ENCODE data around the gene NVL.
A peak's percentile ranks its signal among the peaks of the same experiment; 100 is the strongest.

NVL gene

GRCh38 chr1:224219612-224220059, 110.3 kb downstream of the NVL start:
- peaks cover 18% of the 10 kb centered on the region for H3K4me1 ChIP-seq (ENCODE audit: control insufficient read depth, insufficient read depth, low read length)
- no peak for TF ChIP-seq GLIS2 (tag by site-specific recombination; IDR thresholded peaks at IDR 0.05)
- no peak for TF ChIP-seq ZNF132 (tag by site-specific recombination; IDR thresholded peaks at IDR 0.05; ENCODE audit: borderline replicate concordance)
- 0 out of 2 replicates have a peak, but pooled peaks have one; percentile 7 for TF ChIP-seq ZNF624 (tag by site-specific recombination; IDR thresholded peaks at IDR 0.05)
- TF ChIP-seq WT1 (tag by site-specific recombination; IDR thresholded peaks at IDR 0.05) = no peak
- TF ChIP-seq ZNF521 (tag by site-specific recombination; IDR thresholded peaks at IDR 0.05) = no peak
- TF ChIP-seq ZNF645 (tag by site-specific recombination; IDR thresholded peaks at IDR 0.05) = no peak
- TF ChIP-seq RBAK (tag by site-specific recombination; IDR thresholded peaks at IDR 0.05) = no peak
- TF ChIP-seq GLI2 (tag by site-specific recombination; IDR thresholded peaks at IDR 0.05; ENCODE audit: borderline replicate concordance, low read depth) = no peak
- TF ChIP-seq ZBTB49 (tag by site-specific recombination; IDR thresholded peaks at IDR 0.05; ENCODE audit: low read depth) = no peak
- TF ChIP-seq ZNF335 (tag by site-specific recombination; conservative IDR thresholded peaks at IDR 0.05) = 0 out of 2 replicates have a peak, but pooled peaks have one; percentile 0
- 0 out of 2 replicates have a peak, but pooled peaks have one; percentile 7 for TF ChIP-seq ZNF366 (tag by site-specific recombination; conservative IDR thresholded peaks at IDR 0.05)
- no peak for TF ChIP-seq BCL11A (tag by site-specific recombination; IDR thresholded peaks at IDR 0.05; ENCODE audit: low read depth)
- TF ChIP-seq IKZF3 (tag by site-specific recombination; IDR thresholded peaks at IDR 0.05) = peak; percentile 37; the same call in 1 of the 2 replicates
- no peak for TF ChIP-seq MZF1 (tag by site-specific recombination; IDR thresholded peaks at IDR 0.05; ENCODE audit: borderline replicate concordance)
- TF ChIP-seq PRDM1 (tag by site-specific recombination; IDR thresholded peaks at IDR 0.05) = no peak
- no peak for TF ChIP-seq ZNF433 (tag by site-specific recombination; IDR thresholded peaks at IDR 0.05; ENCODE audit: low read depth)
- TF ChIP-seq ZNF184 (tag by site-specific recombination; IDR thresholded peaks at IDR 0.05) = no peak
- peak; percentile 80 for TF ChIP-seq BCL6B (tag by site-specific recombination; IDR thresholded peaks at IDR 0.05)
- TF ChIP-seq INSM2 (tag by site-specific recombination; IDR thresholded peaks at IDR 0.05) = no peak
- 0 out of 2 replicates have a peak, but pooled peaks have one; percentile 1 for TF ChIP-seq ATF2 (tag by site-specific recombination; IDR thresholded peaks at IDR 0.05; ENCODE audit: low read depth)
- TF ChIP-seq ZBTB17 (tag by site-specific recombination; IDR thresholded peaks at IDR 0.05) = 0 out of 2 replicates have a peak, but pooled peaks have one; percentile 29
- 0 out of 2 replicates have a peak, but pooled peaks have one; percentile 13 for TF ChIP-seq TRIM28 (IDR thresholded peaks at IDR 0.05; ENCODE audit: borderline replicate concordance, low read length)
- TF ChIP-seq KLF10 (tag by site-specific recombination; IDR thresholded peaks at IDR 0.05) = no peak
- peak overlapping the region; percentile 3; the same call in 1 of the 2 replicates for H3K27ac ChIP-seq (ENCODE audit: extremely low read depth, low read depth, low read length)
- CTCF ChIA-PET = interaction anchor here (0.6 to 0.7 kb wide), 3 partner anchors 21 to 470 kb away, joined by 3 to 4 read pairs (median 3); no protein-coding TSS in a partner anchor
- H3K36me3 ChIP-seq (ENCODE audit: control insufficient read depth in 2 of 2, insufficient read depth in 1 of 2, low read length in 2 of 2) = no peaks in the 10 kb centered on the region
- no peaks in the 10 kb centered on the region for H3K9me3 ChIP-seq (ENCODE audit: control insufficient read depth, insufficient read depth, low read depth, low read length)
- POLR2A ChIA-PET = interaction anchor here (0.5 kb wide), 1 partner anchor 11 kb away, joined by 5 read pairs; no protein-coding TSS in a partner anchor
- no peak overlapping the region for H3K4me3 ChIP-seq (ENCODE audit: low read depth, low read length)

Measured in HEK293 (cell line).